GM23338 (cell line): ENCODE results near the gene RBP5.

Experiments used
- CREB1 ChIP-seq: fragments of 250-450 bp; sonication (Bioruptor Pico); IDR thresholded peaks from 2 replicates; pipeline ENCODE4 v1.5.0; 2020; ENCODE audit warnings: low read depth, mild to moderate bottlenecking, moderate library complexity
- CTCF ChIP-seq, 2 experiments: fragments of 200-600 bp in 1 of 2; sonication (generic) in 1 of 2; conservative IDR thresholded peaks; 2 replicates each; pipeline versions ENCODE4 v1.5.1 to v1.6.1; 2016 to 2017; ENCODE audit warnings: antibody characterized with exemption in 2 of 2, low read depth in 2 of 2, mild to moderate bottlenecking in 2 of 2, moderate library complexity in 1 of 2
- ETS1 ChIP-seq: IDR thresholded peaks from 2 replicates; pipeline ENCODE4 v1.6.1; 2016; ENCODE audit warnings: antibody characterized with exemption
- EZH2 ChIP-seq: fragments of 200-600 bp; sonication (generic); IDR thresholded peaks from one replicate; pipeline ENCODE4 v1.8.0; 2017; ENCODE audit warnings: antibody characterized with exemption, mild to moderate bottlenecking, low read depth; ENCODE audit not compliant: unreplicated experiment
- EZH2phosphoT487 ChIP-seq: fragments of 200-600 bp; sonication (generic); IDR thresholded peaks from one replicate; pipeline ENCODE4 v1.8.1; 2018; ENCODE audit warnings: antibody characterized with exemption; ENCODE audit not compliant: unreplicated experiment
- JUNB ChIP-seq: IDR thresholded peaks from one replicate; pipeline ENCODE4 v1.6.1; 2016; ENCODE audit warnings: antibody characterized with exemption; ENCODE audit not compliant: unreplicated experiment
- POLR2AphosphoS5 ChIP-seq: IDR thresholded peaks from 2 replicates; pipeline ENCODE4 v1.6.1; 2016; ENCODE audit warnings: antibody characterized with exemption, low read depth
- REST ChIP-seq: IDR thresholded peaks from one replicate; pipeline ENCODE4 v1.6.1; 2018; ENCODE audit warnings: antibody characterized with exemption; ENCODE audit not compliant: unreplicated experiment

GRCh38 chr12:7093486-7093885 is 35.2 kb downstream of the RBP5 start:
- TF ChIP-seq EZH2phosphoT487 (no peak), CTCF (conservative IDR thresholded peaks at IDR 0.05; ENCODE audit: low read depth in 2 of 2) (no peak), JUNB (no peak), ETS1 (no peak), EZH2 (no peak), CREB1 (no peak), POLR2AphosphoS5 (no peak), REST (no peak)
